Peyer's patch (tissue), 4 donors: ENCODE data around the gene CAPN9. TPM values are rescaled to one million over a fixed set of nuclear protein-coding genes. Genes with fewer than 3 reads are reported as not detected.

ENCODE experiments used
- DNase-seq, 3 donors: peaks; one replicate each; pipeline ENCODE4 v3.0.0-alpha.2; 2017 to 2019
- H3K27ac ChIP-seq, 4 donors: fragments of 200-600 bp; sonication (generic); one replicate each; pipeline ENCODE4 v1.5.1; 2016 to 2019
- H3K27me3 ChIP-seq, 2 donors: fragments of 200-600 bp; sonication (generic); one replicate each; pipeline ENCODE4 v1.5.1; 2019
- H3K36me3 ChIP-seq, 3 donors: fragments of 200-600 bp; sonication (generic); one replicate each; pipeline ENCODE4 v1.5.1; 2016 to 2019
- H3K4me1 ChIP-seq, 4 donors: fragments of 200-600 bp; sonication (generic); one replicate each; pipeline ENCODE4 v1.5.1; 2016 to 2019
- H3K4me3 ChIP-seq, 4 donors: fragments of 200-600 bp; sonication (generic); 1 replicate in 3 of 4; 2 replicates in 1 of 4; pipeline ENCODE4 v1.5.1; 2016 to 2019; ENCODE audit warnings: mild to moderate bottlenecking in 1 of 4
- H3K9me3 ChIP-seq, 4 donors: fragments of 200-600 bp; sonication (generic); one replicate each; pipeline ENCODE4 v1.5.1; 2016 to 2019; ENCODE audit warnings: mild to moderate bottlenecking in 1 of 4
- POLR2A ChIP-seq, 2 donors: fragments of 450-650 bp; IDR thresholded peaks; one replicate each; pipeline ENCODE4 v1.5.1; 2017; ENCODE audit warnings: antibody characterized with exemption in 2 of 2, mild to moderate bottlenecking in 2 of 2, moderate library complexity in 2 of 2
- total RNA-seq, 4 donors: library from RNA; depleted of rRNA; stranded (reverse); fragments of >200 nt; gene quantifications; one replicate each; pipeline ENCODE4 v1.1.0, GENCODE V29; 2016
- TF ChIP-seq, protein P1 (sequence below), 6 experiments: fragments of 450-650 bp in 4 of 6; fragments of 200-600 bp in 2 of 6; sonication (generic) in 1 of 6; IDR thresholded peaks; one replicate each; pipeline ENCODE4 v1.5.1; 2017 to 2019; ENCODE audit warnings: antibody characterized with exemption in 6 of 6, mild to moderate bottlenecking in 3 of 6, moderate library complexity in 1 of 6

The CAPN9 gene
- total RNA-seq, 4 donors from 2014 or later: 23.7 to 43.1 (median 33.4) TPM

DNA sequence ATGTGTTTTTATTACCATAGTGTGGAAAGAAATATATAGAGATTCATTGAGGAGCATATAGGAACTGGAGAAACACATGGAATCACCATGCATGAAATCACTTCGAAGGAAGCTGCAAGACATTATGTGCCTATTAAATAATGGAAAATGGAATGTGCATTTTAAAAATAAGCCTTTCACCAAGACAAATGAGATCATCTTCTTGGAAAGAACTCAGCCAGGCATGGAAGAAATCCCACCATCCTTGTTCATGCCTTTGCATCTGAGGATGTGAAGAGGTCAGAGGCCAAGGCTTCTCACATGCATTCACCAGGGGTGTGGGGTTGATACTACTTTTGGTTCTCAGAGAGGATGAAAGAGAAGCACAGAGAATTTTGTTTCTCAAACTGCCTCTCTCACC is 71.2 kb downstream of the CAPN9 start:
- Histone ChIP-seq H3K27me3 (no peaks in the 10 kb centered on the region), H3K27ac (no peak overlapping the region)
- DNase-seq: no peak

DNA sequence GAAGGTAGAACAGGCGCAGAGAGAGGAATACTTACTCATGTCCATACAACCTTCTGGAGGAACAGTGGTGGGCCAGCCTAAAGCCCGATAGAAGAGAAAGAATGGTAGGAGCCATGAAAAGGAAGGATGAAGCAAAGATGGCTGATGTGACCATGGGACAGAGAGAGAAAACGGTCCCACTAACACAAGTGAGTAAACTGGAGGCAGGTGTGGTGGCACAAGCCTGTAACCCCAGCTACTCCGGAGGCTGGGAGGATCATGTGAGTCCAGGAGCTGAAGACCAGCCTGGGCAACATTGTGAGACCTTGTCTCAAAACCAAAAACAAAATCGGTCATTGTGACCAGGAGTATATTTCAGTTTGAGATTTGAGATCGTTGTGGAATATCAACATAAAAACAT is 71.7 kb downstream of the CAPN9 start:
- no peaks in the 10 kb centered on the region for H3K9me3 ChIP-seq

More for the DNA sequence above, 71.2 kb downstream of the CAPN9 start:
- TF ChIP-seq POLR2A (IDR thresholded peaks at IDR 0.05): no peak
- TF ChIP-seq, protein P1, sequence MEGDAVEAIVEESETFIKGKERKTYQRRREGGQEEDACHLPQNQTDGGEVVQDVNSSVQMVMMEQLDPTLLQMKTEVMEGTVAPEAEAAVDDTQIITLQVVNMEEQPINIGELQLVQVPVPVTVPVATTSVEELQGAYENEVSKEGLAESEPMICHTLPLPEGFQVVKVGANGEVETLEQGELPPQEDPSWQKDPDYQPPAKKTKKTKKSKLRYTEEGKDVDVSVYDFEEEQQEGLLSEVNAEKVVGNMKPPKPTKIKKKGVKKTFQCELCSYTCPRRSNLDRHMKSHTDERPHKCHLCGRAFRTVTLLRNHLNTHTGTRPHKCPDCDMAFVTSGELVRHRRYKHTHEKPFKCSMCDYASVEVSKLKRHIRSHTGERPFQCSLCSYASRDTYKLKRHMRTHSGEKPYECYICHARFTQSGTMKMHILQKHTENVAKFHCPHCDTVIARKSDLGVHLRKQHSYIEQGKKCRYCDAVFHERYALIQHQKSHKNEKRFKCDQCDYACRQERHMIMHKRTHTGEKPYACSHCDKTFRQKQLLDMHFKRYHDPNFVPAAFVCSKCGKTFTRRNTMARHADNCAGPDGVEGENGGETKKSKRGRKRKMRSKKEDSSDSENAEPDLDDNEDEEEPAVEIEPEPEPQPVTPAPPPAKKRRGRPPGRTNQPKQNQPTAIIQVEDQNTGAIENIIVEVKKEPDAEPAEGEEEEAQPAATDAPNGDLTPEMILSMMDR (IDR thresholded peaks at IDR 0.05): no peak
- Histone ChIP-seq H3K4me1 (no peaks in the 10 kb centered on the region), H3K9me3 (no peaks in the 10 kb centered on the region), H3K4me3 (no peak overlapping the region), H3K36me3 (no peaks in the 10 kb centered on the region)

DNA sequence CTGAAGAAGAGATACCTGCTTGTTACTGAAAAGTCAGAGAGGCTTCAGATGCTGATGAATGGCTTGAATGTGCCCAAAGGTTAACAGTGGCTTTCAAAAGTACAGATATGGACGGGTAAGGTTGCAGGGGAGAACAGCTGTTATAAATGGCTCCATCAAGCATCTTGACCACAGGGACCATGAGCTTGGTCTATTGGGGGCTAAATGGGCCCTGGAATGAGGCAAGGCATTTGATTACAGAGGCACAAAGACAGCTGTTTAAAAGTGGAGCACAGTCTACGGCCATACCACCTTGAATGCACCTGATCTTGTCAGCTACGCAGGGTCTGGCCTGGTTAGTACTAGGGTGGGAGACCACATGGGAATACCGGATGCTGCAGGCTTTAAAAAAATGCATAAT is 72.8 kb downstream of the CAPN9 start:
- TF ChIP-seq, protein P1 (IDR thresholded peaks at IDR 0.05): no peak
- no peak for TF ChIP-seq POLR2A (IDR thresholded peaks at IDR 0.05)
- no peak for DNase-seq
- H3K9me3 ChIP-seq: no peaks in the 10 kb centered on the region
- H3K4me1 ChIP-seq: peaks cover 0 to 10% (median 0%) of the 10 kb centered on the region in 4 donors
- no peaks in the 10 kb centered on the region for H3K27me3 ChIP-seq
- H3K4me3 ChIP-seq: no peak overlapping the region
- H3K36me3 ChIP-seq: no peaks in the 10 kb centered on the region
- no peak overlapping the region for H3K27ac ChIP-seq

More for the DNA sequence above, 71.7 kb downstream of the CAPN9 start:
- Histone ChIP-seq H3K36me3 (no peaks in the 10 kb centered on the region), H3K4me1 (peaks cover 0 to under 1% (median 0%) of the 10 kb centered on the region in 4 donors), H3K4me3 (no peak overlapping the region), H3K27ac (no peak overlapping the region), H3K27me3 (no peaks in the 10 kb centered on the region)
- TF ChIP-seq POLR2A (IDR thresholded peaks at IDR 0.05): no peak
- TF ChIP-seq, protein P1 (IDR thresholded peaks at IDR 0.05): no peak
- DNase-seq: no peak

DNA sequence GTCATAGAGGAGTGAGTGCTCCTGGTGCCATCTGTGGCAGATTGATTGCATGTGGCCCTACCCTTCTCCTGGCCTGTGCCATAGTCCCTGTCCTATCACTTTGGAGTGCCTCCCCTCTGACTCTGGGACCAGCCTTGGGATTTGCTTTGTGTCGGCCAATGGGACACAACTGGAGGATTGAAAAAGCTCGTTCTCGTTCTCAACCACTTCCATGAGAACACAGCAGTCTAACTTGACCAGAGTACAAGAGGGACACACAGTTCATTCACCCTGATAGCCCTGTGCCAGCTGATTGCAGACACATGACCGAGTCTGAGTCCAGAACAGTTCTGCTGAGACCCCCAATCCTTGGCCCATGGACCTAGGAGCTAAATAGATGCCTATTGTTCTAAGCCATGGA is 73.4 kb downstream of the CAPN9 start:
- no peak overlapping the region for H3K27ac ChIP-seq
- no peak for DNase-seq
- peaks cover 0 to 16% (median 0%) of the 10 kb centered on the region in 4 donors for H3K4me1 ChIP-seq
- no peaks in the 10 kb centered on the region for H3K27me3 ChIP-seq
- H3K9me3 ChIP-seq: no peaks in the 10 kb centered on the region
- no peaks in the 10 kb centered on the region for H3K36me3 ChIP-seq
- no peak overlapping the region for H3K4me3 ChIP-seq
- no peak for TF ChIP-seq POLR2A (IDR thresholded peaks at IDR 0.05)
- TF ChIP-seq, protein P1 (IDR thresholded peaks at IDR 0.05): no peak

DNA sequence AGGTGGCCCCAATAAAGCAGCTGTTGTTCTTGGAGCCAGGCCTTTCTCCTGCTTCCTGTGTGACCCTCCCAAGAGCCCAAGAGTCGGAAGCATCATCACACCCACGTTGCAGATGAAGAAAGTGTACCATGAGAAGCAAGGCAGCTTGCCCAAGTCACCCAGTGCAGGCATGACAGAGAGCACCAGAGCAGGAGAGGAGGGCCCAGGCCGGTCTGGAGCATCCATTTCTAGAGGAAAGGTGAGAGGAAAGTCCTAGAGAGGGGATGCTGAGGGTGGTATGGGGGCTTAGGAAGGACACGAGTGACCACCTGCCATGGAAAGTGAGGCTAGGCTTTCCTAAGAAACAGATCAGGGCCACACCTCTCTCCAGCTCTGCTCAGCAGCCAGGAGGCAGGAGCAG is 74.2 kb downstream of the CAPN9 start:
- Histone ChIP-seq H3K27ac (no peak overlapping the region), H3K4me3 (no peak overlapping the region), H3K27me3 (no peaks in the 10 kb centered on the region), H3K36me3 (no peaks in the 10 kb centered on the region), H3K4me1 (peaks cover 0 to 24% (median 0%) of the 10 kb centered on the region in 4 donors), H3K9me3 (no peaks in the 10 kb centered on the region)
- no peak for DNase-seq
- TF ChIP-seq, protein P1 (IDR thresholded peaks at IDR 0.05): no peak

DNA sequence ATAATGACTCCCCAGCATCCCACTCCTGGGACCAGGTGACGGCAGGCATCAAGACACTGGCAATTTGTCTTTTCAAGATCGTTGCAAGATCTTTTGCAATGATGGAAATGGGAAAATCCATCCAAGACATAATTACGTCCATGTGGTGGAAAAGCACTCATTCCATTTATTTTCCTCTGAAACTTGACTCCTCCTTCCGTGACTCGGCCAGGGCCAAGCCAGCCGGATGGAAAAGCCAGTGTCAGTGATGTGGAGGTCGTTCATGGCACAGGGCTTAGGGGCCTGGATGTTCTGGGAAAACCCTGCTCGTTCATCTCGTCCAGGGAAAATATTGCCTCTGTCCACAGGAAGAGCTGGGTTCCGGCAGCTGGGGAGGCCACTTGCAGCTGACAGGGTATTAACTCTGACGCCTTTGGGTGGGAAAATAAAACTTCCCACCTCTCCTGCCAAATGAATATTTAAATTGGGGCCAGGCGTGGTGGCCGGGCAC is 74.9 kb downstream of the CAPN9 start:
- H3K4me1 ChIP-seq: peaks cover 0 to 24% (median 0%) of the 10 kb centered on the region in 4 donors
- no peak for DNase-seq
- no peak overlapping the region for H3K4me3 ChIP-seq
- no peaks in the 10 kb centered on the region for H3K36me3 ChIP-seq
- no peak for TF ChIP-seq POLR2A (IDR thresholded peaks at IDR 0.05)
- TF ChIP-seq, protein P1 (IDR thresholded peaks at IDR 0.05): no peak
- no peak overlapping the region for H3K27ac ChIP-seq
- no peaks in the 10 kb centered on the region for H3K27me3 ChIP-seq
- no peaks in the 10 kb centered on the region for H3K9me3 ChIP-seq
